DMS153 treated with DMSO at 0.1 percent for 48 hours (cell line): Measurements from ENCODE around the gene PRPSAP2.

Experiments used
- DNase-seq: peaks from one replicate; lab custom pipeline; 2025; ENCODE audit not compliant: unreplicated experiment; lab: John Stamatoyannopoulos, UW

Gene PRPSAP2

GRCh38 chr17:18977646-18978045, 119.7 kb downstream of the PRPSAP2 start:
- DNase-seq: no peak

GRCh38 chr17:18978050-18978449, 120.1 kb downstream of the PRPSAP2 start:
- no peak for DNase-seq

GRCh38 chr17:18978655-18979054, 120.7 kb downstream of the PRPSAP2 start:
- DNase-seq: no peak
